Large intestine (tissue), 3 donors: ENCODE results near the gene RENBP. TPM values are rescaled to one million over a fixed set of nuclear protein-coding genes. Genes with fewer than 3 reads are reported as not detected.

Source experiments
- DNase-seq, 2 donors: peaks; one replicate each; pipeline versions ENCODE4 v3.0.0 to v3.0.0-alpha.2; 2013
- H3K27ac ChIP-seq: one replicate; pipeline ENCODE4 v1.5.1; 2013; ENCODE audit warnings: low read length
- H3K27me3 ChIP-seq: 2 replicates; pipeline ENCODE4 v1.6.1; 2013; ENCODE audit warnings: low read length; ENCODE audit not compliant: control insufficient read depth, insufficient read depth
- H3K36me3 ChIP-seq: 2 replicates; pipeline ENCODE4 v1.6.1; 2013; ENCODE audit warnings: low read length; ENCODE audit not compliant: control insufficient read depth, insufficient read depth
- H3K4me1 ChIP-seq: one replicate; pipeline ENCODE4 v1.6.1; 2013; ENCODE audit warnings: low read length; ENCODE audit not compliant: control insufficient read depth, insufficient read depth
- H3K4me3 ChIP-seq: one replicate; pipeline ENCODE4 v1.5.1; 2013; ENCODE audit warnings: low read length
- H3K9me3 ChIP-seq: one replicate; pipeline ENCODE4 v1.6.1; 2013; ENCODE audit warnings: mild to moderate bottlenecking, low read depth, low read length, moderate library complexity; ENCODE audit not compliant: control insufficient read depth
- WGBS: methylation state at CpG from one replicate; pipeline ENCODE4 v1.1.5; 2013; ENCODE audit warnings: low lambda C conversion rate; ENCODE audit not compliant: insufficient coverage; 5-methylcytosine and 5-hydroxymethylcytosine counted together
- polyA plus RNA-seq: library from polyadenylated mRNA; unstranded; fragments of 120-200 nt; gene quantifications from one replicate; pipeline ENCODE4 v1.2.1, GENCODE V29; 2013

RENBP gene
- polyA plus RNA-seq, 1 donor, result 85.8 TPM

- H3K36me3 ChIP-seq, result peaks cover 43% of the 10 kb centered on the region
- DNase-seq, result no peak
- no CpG with 5 or more reads among the region's 15 CpGs for WGBS
Measured at GRCh38 chrX:153966283-153966688, 21.8 kb upstream of the RENBP start.

GRCh38 chrX:153965406-153965805 is 21.0 kb upstream of the RENBP start:
- peaks cover 23% of the 10 kb centered on the region for H3K4me1 ChIP-seq
- WGBS, result no CpG with 5 or more reads among the region's 5 CpGs
- H3K27ac ChIP-seq, result no peak overlapping the region
- H3K4me3 ChIP-seq, result no peak overlapping the region
- H3K36me3 ChIP-seq, result peaks cover 51% of the 10 kb centered on the region
- DNase-seq, result no peak
- H3K9me3 ChIP-seq, result no peaks in the 10 kb centered on the region
- no peaks in the 10 kb centered on the region for H3K27me3 ChIP-seq

More at GRCh38 chrX:153966283-153966688, 21.8 kb upstream of the RENBP start:
- Histone ChIP-seq H3K27me3 (no peaks in the 10 kb centered on the region), H3K27ac (no peak overlapping the region), H3K4me1 (peaks cover 23% of the 10 kb centered on the region), H3K4me3 (no peak overlapping the region), H3K9me3 (no peaks in the 10 kb centered on the region)

- peaks cover 19% of the 10 kb centered on the region for H3K4me1 ChIP-seq
- H3K27me3 ChIP-seq, result no peaks in the 10 kb centered on the region
- DNase-seq, result no peak
- H3K36me3 ChIP-seq, result peaks cover 64% of the 10 kb centered on the region
- no peaks in the 10 kb centered on the region for H3K9me3 ChIP-seq
- no CpG with 5 or more reads among the region's 14 CpGs for WGBS
- H3K4me3 ChIP-seq, result no peak overlapping the region
- H3K27ac ChIP-seq, result no peak overlapping the region
Measured at GRCh38 chrX:153964105-153964504, 19.7 kb upstream of the RENBP start.

DNA sequence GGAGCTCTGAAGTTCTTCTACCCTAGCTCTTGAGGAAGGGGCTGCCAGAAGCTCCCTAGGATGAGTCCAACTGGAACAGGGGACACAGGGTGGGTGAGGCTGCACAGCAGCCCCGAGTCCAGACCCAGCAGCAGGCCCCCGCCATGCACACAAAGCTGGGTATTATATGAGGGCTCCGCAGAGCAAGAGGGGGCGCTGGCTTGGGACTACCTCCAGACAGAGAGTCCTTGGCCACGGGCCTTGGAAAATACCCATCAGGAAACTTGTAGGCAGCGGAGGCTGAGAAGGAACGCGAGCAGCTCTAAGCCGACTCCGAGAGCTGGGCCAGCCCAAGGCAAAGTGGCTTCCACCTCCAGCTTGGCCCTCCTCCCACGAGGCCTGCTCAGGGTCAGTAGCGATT is 19.1 kb upstream of the RENBP start:
- Histone ChIP-seq H3K4me3 (no peak overlapping the region), H3K27me3 (no peaks in the 10 kb centered on the region), H3K9me3 (no peaks in the 10 kb centered on the region), H3K4me1 (peaks cover 16% of the 10 kb centered on the region), H3K27ac (no peak overlapping the region), H3K36me3 (peaks cover 70% of the 10 kb centered on the region)
- DNase-seq, result no peak
- WGBS, result no CpG with 5 or more reads among the region's 12 CpGs

GRCh38 chrX:153961292-153961691 is 16.8 kb upstream of the RENBP start:
- no peaks in the 10 kb centered on the region for H3K9me3 ChIP-seq
- peaks cover 83% of the 10 kb centered on the region for H3K36me3 ChIP-seq
- H3K27me3 ChIP-seq, result no peaks in the 10 kb centered on the region
- no peaks in the 10 kb centered on the region for H3K4me1 ChIP-seq
- DNase-seq, result no peak
- no CpG with 5 or more reads among the region's 11 CpGs for WGBS
- no peak overlapping the region for H3K4me3 ChIP-seq
- H3K27ac ChIP-seq, result no peak overlapping the region

DNA sequence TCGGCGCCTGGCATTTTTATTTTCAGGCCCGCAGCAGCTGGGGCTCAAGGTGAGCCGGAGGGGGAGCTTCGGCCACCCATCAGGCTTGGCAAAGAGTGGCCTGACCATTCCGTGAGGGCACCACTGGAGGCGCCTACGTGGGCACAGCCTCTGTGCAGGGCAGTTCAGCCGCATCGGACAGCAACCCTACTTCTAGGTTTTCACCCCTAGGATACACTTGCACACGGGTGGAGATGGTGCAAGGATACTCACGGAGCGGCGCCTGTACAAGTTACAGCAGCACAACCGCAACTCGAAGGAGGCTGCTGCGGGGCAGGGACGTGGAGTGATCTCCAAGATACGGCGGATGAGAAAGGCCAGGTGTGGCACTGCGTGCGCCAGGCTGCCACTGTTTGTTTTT is 16.3 kb upstream of the RENBP start:
- peaks cover 88% of the 10 kb centered on the region for H3K36me3 ChIP-seq

GRCh38 chrX:153960077-153960476 is 15.6 kb upstream of the RENBP start:
- no peaks in the 10 kb centered on the region for H3K4me1 ChIP-seq
- no peak for DNase-seq
- no CpG with 5 or more reads among the region's 16 CpGs for WGBS
- no peaks in the 10 kb centered on the region for H3K9me3 ChIP-seq
- no peak overlapping the region for H3K4me3 ChIP-seq
- H3K36me3 ChIP-seq, result peaks cover 91% of the 10 kb centered on the region
- no peak overlapping the region for H3K27ac ChIP-seq
- H3K27me3 ChIP-seq, result no peaks in the 10 kb centered on the region

More for the DNA sequence above, 16.3 kb upstream of the RENBP start:
- no peak overlapping the region for H3K4me3 ChIP-seq
- no peaks in the 10 kb centered on the region for H3K9me3 ChIP-seq
- WGBS, result no CpG with 5 or more reads among the region's 22 CpGs
- no peak overlapping the region for H3K27ac ChIP-seq
- H3K27me3 ChIP-seq, result no peaks in the 10 kb centered on the region
- DNase-seq, result no peak
- H3K4me1 ChIP-seq, result no peaks in the 10 kb centered on the region

DNA sequence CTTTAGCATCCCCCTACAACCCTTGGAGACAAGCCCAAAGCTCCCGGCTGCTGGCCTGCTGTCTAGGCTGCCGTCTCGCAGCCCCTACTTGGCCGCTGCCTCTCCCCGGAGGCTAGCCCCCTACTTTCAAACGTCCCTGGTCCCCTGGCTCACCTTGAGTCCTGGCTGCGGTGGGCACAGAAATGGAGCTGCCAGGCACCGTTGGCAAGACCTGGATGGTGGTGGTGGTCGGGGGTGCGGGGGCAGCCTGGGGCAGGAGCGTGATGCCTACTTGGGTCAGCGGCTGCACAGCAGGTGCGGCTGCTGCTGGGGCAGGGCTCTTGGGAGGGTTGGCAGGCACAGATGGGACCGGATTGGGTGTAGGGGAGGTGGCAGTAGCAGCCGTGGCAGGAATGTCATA is 15.2 kb upstream of the RENBP start:
- Histone ChIP-seq H3K27ac (no peak overlapping the region), H3K36me3 (peaks cover 89% of the 10 kb centered on the region), H3K4me1 (no peaks in the 10 kb centered on the region), H3K9me3 (no peaks in the 10 kb centered on the region), H3K27me3 (no peaks in the 10 kb centered on the region), H3K4me3 (no peak overlapping the region)
- WGBS, result no CpG with 5 or more reads among the region's 15 CpGs
- no peak for DNase-seq

GRCh38 chrX:153958605-153959004 is 14.2 kb upstream of the RENBP start:
- Histone ChIP-seq H3K4me3 (no peak overlapping the region), H3K27ac (no peak overlapping the region), H3K9me3 (no peaks in the 10 kb centered on the region), H3K27me3 (no peaks in the 10 kb centered on the region), H3K4me1 (no peaks in the 10 kb centered on the region), H3K36me3 (peaks cover 86% of the 10 kb centered on the region)
- no peak for DNase-seq
- no CpG with 5 or more reads among the region's 14 CpGs for WGBS

- no peak for DNase-seq
- Histone ChIP-seq H3K27ac (no peak overlapping the region), H3K9me3 (no peaks in the 10 kb centered on the region), H3K27me3 (no peaks in the 10 kb centered on the region), H3K36me3 (peaks cover 85% of the 10 kb centered on the region), H3K4me1 (peaks cover 4% of the 10 kb centered on the region), H3K4me3 (no peak overlapping the region)
- WGBS, result no CpG with 5 or more reads among the region's 17 CpGs
Measured at GRCh38 chrX:153957224-153957623, 12.8 kb upstream of the RENBP start.

DNA sequence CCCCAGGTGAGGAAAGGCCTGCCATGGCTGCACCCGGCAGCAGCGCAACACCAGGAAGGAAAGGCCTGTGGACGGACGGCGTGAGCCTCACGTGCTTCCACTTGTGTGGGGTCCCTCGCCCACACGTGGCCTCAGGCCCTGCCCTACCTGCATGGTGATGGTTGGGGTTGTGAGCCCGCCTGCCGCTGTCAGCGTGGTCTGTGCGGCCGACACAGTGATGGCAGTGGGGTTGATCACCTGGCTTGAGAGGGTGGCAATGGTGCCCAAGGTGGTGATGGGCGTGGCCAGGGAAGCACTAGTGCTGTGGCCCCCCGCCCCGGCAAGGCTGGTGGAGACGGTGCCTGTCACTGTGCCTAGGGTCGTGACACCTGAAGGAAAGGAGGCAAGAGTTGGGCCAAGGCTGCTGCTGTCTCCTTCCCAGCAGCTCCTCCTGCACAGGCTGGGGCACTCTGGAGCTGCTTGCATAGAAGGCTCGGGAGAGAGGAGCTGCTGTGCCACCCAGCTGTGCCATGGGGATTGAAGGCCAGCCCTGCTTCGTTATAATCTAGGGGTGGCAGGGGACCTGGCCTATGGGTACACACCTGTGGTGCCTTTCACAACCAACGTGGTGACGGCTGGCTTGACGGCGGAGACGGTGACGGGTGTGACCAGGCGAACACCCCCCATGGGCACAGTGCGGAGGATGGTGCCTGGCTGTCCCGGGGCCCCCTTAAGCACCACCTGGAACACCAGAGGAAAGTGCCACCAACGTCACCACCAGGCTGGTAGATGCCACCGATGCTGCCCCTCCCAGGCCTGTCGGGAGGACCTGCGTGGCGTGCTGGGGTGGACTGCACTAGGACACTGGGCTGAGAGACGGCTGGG is 11.8 kb upstream of the RENBP start:
- Histone ChIP-seq H3K9me3 (no peaks in the 10 kb centered on the region), H3K36me3 (peaks cover 85% of the 10 kb centered on the region), H3K4me3 (no peak overlapping the region), H3K4me1 (peaks cover 4% of the 10 kb centered on the region), H3K27ac (no peak overlapping the region), H3K27me3 (no peaks in the 10 kb centered on the region)
- WGBS, result no CpG with 5 or more reads among the region's 35 CpGs
- DNase-seq, result no peak
